SK-N-SH (cell line): ENCODE results near the gene KDM2A. TPM values are rescaled to one million over a fixed set of nuclear protein-coding genes. Genes with fewer than 3 reads are reported as not detected.

Source experiments
- CTCF ChIA-PET: fragments of 300-600, 350-600 bp; formaldehyde crosslinking; extraction: SDS; loops from one replicate; lab custom pipeline; 2021; lab: Yijun Ruan, JAX
- POLR2A ChIA-PET: fragments of 350-600 bp; sonication (Branson Sonifier 250); formaldehyde crosslinking; extraction: SDS; loops from one replicate; lab custom pipeline; 2020; ENCODE audit warnings: antibody characterized with exemption, inconsistent platforms; lab: Yijun Ruan, JAX
- DNase-seq: peaks from one replicate; pipeline ENCODE4 v3.0.0; 2012
- H2AFZ ChIP-seq: fragments of 200-600 bp; sonication (generic); 2 replicates; pipeline ENCODE4 v1.8.1; 2016; ENCODE audit warnings: antibody characterized with exemption, mild to moderate bottlenecking, low read depth
- H3F3A ChIP-seq: fragments of 200-600 bp; sonication (generic); replicated peaks from 2 replicates; pipeline ENCODE3; 2016; ENCODE audit warnings: antibody characterized with exemption, mild to moderate bottlenecking; ENCODE audit not compliant: insufficient read depth
- H3K27ac ChIP-seq, 2 experiments: fragments of 200-500 bp in 1 of 2; fragments of 200-600 bp in 1 of 2; sonication (Bioruptor generic) in 1 of 2; sonication (generic), shearing (Covaris generic) in 1 of 2; 2 replicates each; pipeline versions ENCODE4 v1.5.1 to v1.6.1; 2014 to 2016; ENCODE audit warnings: low read depth in 2 of 2, inconsistent platforms in 1 of 2, low read length in 1 of 2, mild to moderate bottlenecking in 1 of 2, mixed read lengths in 1 of 2
- H3K27me3 ChIP-seq: fragments of 200-600 bp; sonication (generic), shearing (Covaris generic); 2 replicates; pipeline ENCODE4 v1.6.1; 2016; ENCODE audit warnings: mixed run types; ENCODE audit not compliant: insufficient read depth
- H3K36me3 ChIP-seq, 2 experiments: fragments of 200-500 bp in 1 of 2; fragments of 200-600 bp in 1 of 2; sonication (Bioruptor generic) in 1 of 2; sonication (generic) in 1 of 2; replicated peaks in 1 of 2; 2 replicates each; pipeline versions ENCODE3 to v1.5.1; 2014 to 2016; ENCODE audit warnings: low read length in 1 of 2, mild to moderate bottlenecking in 1 of 2; ENCODE audit not compliant: insufficient read depth in 2 of 2, control insufficient read depth in 1 of 2
- H3K4me1 ChIP-seq, 2 experiments: fragments of 200-500 bp in 1 of 2; fragments of 200-600 bp in 1 of 2; sonication (Bioruptor generic) in 1 of 2; sonication (generic), shearing (Covaris generic) in 1 of 2; 2 replicates each; pipeline versions ENCODE4 v1.5.1 to v1.6.1; 2014 to 2016; ENCODE audit warnings: low read depth in 1 of 2, low read length in 1 of 2, mixed run types in 1 of 2; ENCODE audit not compliant: insufficient read depth in 2 of 2, control insufficient read depth in 1 of 2
- H3K4me2 ChIP-seq: fragments of 200-600 bp; sonication (generic), shearing (Covaris generic); 2 replicates; pipeline ENCODE4 v1.6.1; 2017; ENCODE audit warnings: mixed run types
- H3K4me3 ChIP-seq, 2 experiments: fragments of 200-500 bp in 1 of 2; fragments of 200-600 bp in 1 of 2; sonication (Bioruptor generic) in 1 of 2; sonication (generic), shearing (Covaris generic) in 1 of 2; 2 replicates each; pipeline versions ENCODE4 v1.5.1 to v1.8.1; 2014 to 2016; ENCODE audit warnings: low read depth in 2 of 2, inconsistent platforms in 1 of 2, low read length in 1 of 2, mild to moderate bottlenecking in 1 of 2, mixed read lengths in 1 of 2, moderate library complexity in 1 of 2
- H3K79me2 ChIP-seq: fragments of 200-600 bp; sonication (generic); 2 replicates; pipeline ENCODE4 v1.8.1; 2017; ENCODE audit warnings: mild to moderate bottlenecking; ENCODE audit not compliant: insufficient read depth
- H3K9ac ChIP-seq: fragments of 200-600 bp; sonication (generic); 2 replicates; pipeline ENCODE4 v1.6.1; 2017; ENCODE audit warnings: mixed run types
- H3K9me2 ChIP-seq: fragments of 200-600 bp; sonication (generic); 2 replicates; pipeline ENCODE4 v1.6.1; 2017; ENCODE audit warnings: mixed run types
- H3K9me3 ChIP-seq: fragments of 200-600 bp; sonication (generic); 2 replicates; pipeline ENCODE4 v1.6.1; 2017; ENCODE audit warnings: mixed run types, mild to moderate bottlenecking, moderate library complexity
- H4K20me1 ChIP-seq: fragments of 200-600 bp; sonication (generic); 2 replicates; pipeline ENCODE4 v1.6.1; 2017; ENCODE audit warnings: mild to moderate bottlenecking, mixed run types; ENCODE audit not compliant: insufficient read depth
- GABPA ChIP-seq: IDR thresholded peaks from 2 replicates; pipeline ENCODE4 v1.4.0; 2012; ENCODE audit warnings: low read depth, mild to moderate bottlenecking
- GATA2 ChIP-seq: sonication (generic); formaldehyde crosslinking; IDR thresholded peaks from 2 replicates; pipeline ENCODE4 v1.5.0; 2020; ENCODE audit warnings: mild to moderate bottlenecking, missing genetic modification reagents
- IRF3 ChIP-seq: fragments of 150-350 bp; IDR thresholded peaks from 2 replicates; pipeline ENCODE4 v1.6.1; 2016; ENCODE audit warnings: mild to moderate bottlenecking, low read depth, low read length
- MXI1 ChIP-seq: IDR thresholded peaks from 2 replicates; pipeline ENCODE4 v1.6.1; 2012; ENCODE audit warnings: mild to moderate bottlenecking, low read depth, low read length, improper control_type of control experiment
- RAD21 ChIP-seq: IDR thresholded peaks from 2 replicates; pipeline ENCODE4 v1.6.1; 2012; ENCODE audit warnings: mild to moderate bottlenecking, low read length
- RCOR1 ChIP-seq: fragments of 150-350 bp; IDR thresholded peaks from 2 replicates; pipeline ENCODE4 v1.6.1; 2017; ENCODE audit warnings: antibody characterized with exemption, low read length
- RFX5 ChIP-seq: IDR thresholded peaks from 2 replicates; pipeline ENCODE4 v1.6.1; 2012; ENCODE audit warnings: mild to moderate bottlenecking, improper control_type of control experiment, low read length
- TCF12 ChIP-seq: IDR thresholded peaks from 2 replicates; pipeline ENCODE4 v1.4.0; 2012
- USF1 ChIP-seq: IDR thresholded peaks from 2 replicates; pipeline ENCODE4 v1.4.0; 2012; ENCODE audit warnings: low read depth, borderline replicate concordance
- ZBTB33 ChIP-seq: IDR thresholded peaks from 2 replicates; pipeline ENCODE4 v1.4.0; 2012; ENCODE audit warnings: low read depth, borderline replicate concordance
- WGBS: methylation state at CpG from one replicate; pipeline ENCODE4 v1.1.6; 2017; ENCODE audit warnings: low lambda C conversion rate; 5-methylcytosine and 5-hydroxymethylcytosine counted together
- polyA plus RNA-seq, 3 experiments: library from polyadenylated mRNA; depleted of rRNA; stranded (reverse); fragments of >200 nt; gene quantifications; 2 replicates each; pipeline ENCODE4 v1.2.3, GENCODE V29; 2012

KDM2A gene
- polyA plus RNA-seq, 1 of the 3 experiments (the other 2 are of a cell fraction), result 28.4 TPM

- POLR2A ChIA-PET, result no interaction called here
- H3K27me3 ChIP-seq, result no peaks in the 10 kb centered on the region
Observed at GRCh38 chr11:67099831-67100324, 19.2 kb upstream of the KDM2A start.

GRCh38 chr11:67102664-67103063 lies 16.4 kb upstream of the KDM2A start:
- no peak overlapping the region for H3K4me2 ChIP-seq
- H3K9ac ChIP-seq, result no peak overlapping the region
- no peaks in the 10 kb centered on the region for H3F3A ChIP-seq
- TF ChIP-seq RCOR1 (no peak), TCF12 (no peak), ZBTB33 (no peak), GATA2 (CRISPR knock-in tag) (no peak), USF1 (no peak), IRF3 (no peak)
- H2AFZ ChIP-seq, result no peak overlapping the region
- H3K9me3 ChIP-seq, result no peaks in the 10 kb centered on the region
- no peaks in the 10 kb centered on the region for H3K27me3 ChIP-seq
- WGBS, result 93% methylated on average over 8 of the region's 8 CpGs
- H3K27ac ChIP-seq, result no peak overlapping the region
- no peaks in the 10 kb centered on the region; a peak in 1 of 4 replicates for H3K4me1 ChIP-seq
- no peak overlapping the region for H3K4me3 ChIP-seq
- H3K36me3 ChIP-seq, result no peaks in the 10 kb centered on the region
- DNase-seq, result no peak
- H3K9me2 ChIP-seq, result no peaks in the 10 kb centered on the region
- CTCF ChIA-PET, result no interaction called here
- POLR2A ChIA-PET, result no interaction called here
- H4K20me1 ChIP-seq, result no peaks in the 10 kb centered on the region
- no peaks in the 10 kb centered on the region for H3K79me2 ChIP-seq

More at GRCh38 chr11:67099831-67100324, 19.2 kb upstream of the KDM2A start:
- TF ChIP-seq GABPA, result no peak
- no peak for TF ChIP-seq RFX5
- no peak for TF ChIP-seq RAD21
- TF ChIP-seq MXI1, result no peak
- TF ChIP-seq ZBTB33, result no peak
- Histone ChIP-seq H4K20me1 (no peaks in the 10 kb centered on the region), H3K27ac (no peak overlapping the region), H3K4me1 (no peaks in the 10 kb centered on the region; a peak in 1 of 4 replicates), H3K4me3 (no peak overlapping the region), H2AFZ (no peak overlapping the region), H3K79me2 (no peaks in the 10 kb centered on the region), H3K36me3 (no peaks in the 10 kb centered on the region), H3K9ac (no peak overlapping the region), H3K9me3 (no peaks in the 10 kb centered on the region), H3F3A (no peaks in the 10 kb centered on the region), H3K9me2 (no peaks in the 10 kb centered on the region), H3K4me2 (no peak overlapping the region)
- no peak for DNase-seq
- WGBS, result 90% methylated on average over 6 of the region's 6 CpGs
- CTCF ChIA-PET, result interaction anchor here (1.6 to 1.7 kb wide), 2 partner anchors 19 to 218 kb away, joined by 3 to 6 read pairs; no protein-coding TSS in a partner anchor
